ENCODE measurements around the gene DXO.
"Not testable (repeated sequence)": the region's sequence is repeated elsewhere in the genome, so short reads cannot be mapped to it uniquely, and the experiment has no call there.

The DXO gene

DNA sequence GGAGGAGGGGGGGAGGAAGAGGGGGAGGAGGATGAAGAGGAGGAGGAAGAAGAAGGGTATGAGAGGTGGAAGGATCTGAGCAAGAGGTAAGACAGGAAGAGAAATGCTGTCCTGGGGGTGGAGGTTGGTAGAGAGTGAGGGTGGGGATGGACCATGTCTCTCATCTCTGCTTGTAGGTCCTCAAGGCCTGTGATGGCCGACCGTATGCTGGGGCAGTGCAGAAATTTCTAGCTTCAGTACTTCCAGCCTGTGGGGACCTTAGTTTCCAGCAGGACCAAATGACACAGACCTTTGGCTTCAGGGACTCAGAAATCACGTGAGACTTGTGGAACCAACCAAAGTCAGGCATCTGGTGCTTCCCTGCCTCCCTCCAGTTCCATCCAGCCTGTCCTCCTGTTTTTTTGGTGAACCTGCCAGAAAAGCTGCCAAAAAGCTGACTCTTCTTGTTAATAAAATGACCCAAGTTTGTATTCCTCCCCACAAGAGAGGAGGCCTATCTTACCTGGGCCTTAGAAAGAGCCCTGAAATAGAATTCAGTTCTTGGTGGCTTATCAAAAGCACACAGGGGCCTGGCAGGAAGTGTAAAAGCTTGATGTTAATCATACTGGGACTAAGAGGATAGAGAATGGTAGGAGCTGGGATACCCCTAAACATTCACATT, 7.4 kb upstream of the DXO start:
- no peak for DNase-seq

GRCh38 chr6:31978831-31979230, 6.9 kb upstream of the DXO start:
- DNase-seq = no peak

GRCh38 chr6:31977816-31978431, 6.0 kb upstream of the DXO start:
- DNase-seq = no peak

GRCh38 chr6:31976065-31976464, 4.1 kb upstream of the DXO start:
- not testable (repeated sequence) for DNase-seq

GRCh38 chr6:31972709-31973350, 892 bp upstream of the DXO start:
- DNase-seq = peak in 1 of 2 donors; percentile 14

DNA sequence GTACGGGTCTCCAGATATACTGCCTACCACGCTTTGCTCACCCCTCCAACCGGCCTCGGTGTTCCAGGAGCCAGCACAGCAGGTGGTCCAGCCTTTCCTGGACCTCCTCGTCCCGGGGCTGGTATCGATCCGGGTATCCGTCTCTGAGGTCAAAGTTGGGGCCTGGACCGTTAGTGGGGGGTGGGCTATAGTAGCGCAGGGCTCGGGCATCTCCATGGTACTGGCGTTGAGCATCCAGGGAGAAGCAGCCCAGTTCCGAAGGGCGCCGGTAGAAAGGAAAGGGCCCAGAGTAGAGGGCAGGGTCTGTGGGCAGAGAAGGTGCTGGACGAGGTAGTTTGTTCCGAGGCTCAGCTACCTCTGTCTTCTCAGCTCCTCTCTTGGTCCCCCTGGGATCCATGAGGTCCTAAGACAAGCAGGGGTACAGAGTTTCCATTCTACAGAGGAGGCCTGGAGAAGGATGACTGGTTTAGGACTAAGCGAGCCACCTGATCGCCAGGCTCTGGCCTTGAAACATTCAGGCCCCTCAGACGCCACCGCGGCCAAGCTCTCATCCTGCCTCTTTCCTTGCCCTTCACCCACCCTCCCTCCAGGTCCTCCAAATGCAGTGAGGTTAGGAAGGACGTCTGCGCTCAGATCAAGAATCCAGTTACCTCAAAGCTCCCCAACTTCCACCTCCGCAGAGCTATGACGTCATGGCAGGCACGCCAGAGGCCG, 502 bp downstream of the DXO start:
- no peak for DNase-seq

DNA sequence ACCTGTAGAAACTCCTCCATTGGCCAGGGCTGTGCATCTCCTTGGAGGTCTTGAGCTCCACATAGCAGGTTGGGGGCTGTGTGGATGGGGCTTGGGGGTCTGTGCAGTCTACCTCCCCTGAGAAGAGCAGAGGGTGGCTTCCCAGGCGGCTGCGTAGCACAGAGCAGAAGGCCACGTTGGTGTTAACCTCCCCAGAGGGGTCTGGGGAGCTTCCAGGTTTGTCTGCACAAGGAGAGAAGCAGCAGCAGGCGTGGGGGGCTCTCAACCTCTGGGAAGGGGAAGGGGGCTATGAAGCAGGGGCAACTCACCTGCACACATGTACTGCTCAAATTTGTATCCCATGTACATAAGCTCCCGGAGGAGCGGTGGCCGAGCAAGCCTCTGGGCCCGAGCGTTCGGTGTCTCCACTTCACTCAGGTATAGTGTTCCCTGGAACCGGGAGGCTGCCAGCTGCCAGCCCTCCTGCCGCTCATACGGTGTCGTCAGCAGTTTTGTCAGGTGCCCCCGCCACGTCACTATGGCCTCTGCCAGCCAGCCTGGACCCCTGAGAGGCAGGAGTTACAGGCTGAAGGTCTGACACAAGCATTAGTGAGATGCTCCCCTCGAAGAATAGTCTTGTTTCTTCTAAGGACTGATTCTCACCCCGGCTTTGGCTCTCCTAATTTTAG, 1.2 kb downstream of the DXO start:
- DNase-seq = no peak

- no peak for DNase-seq
Observed at GRCh38 chr6:31969712-31970603, 2.0 kb downstream of the DXO start.

DNA sequence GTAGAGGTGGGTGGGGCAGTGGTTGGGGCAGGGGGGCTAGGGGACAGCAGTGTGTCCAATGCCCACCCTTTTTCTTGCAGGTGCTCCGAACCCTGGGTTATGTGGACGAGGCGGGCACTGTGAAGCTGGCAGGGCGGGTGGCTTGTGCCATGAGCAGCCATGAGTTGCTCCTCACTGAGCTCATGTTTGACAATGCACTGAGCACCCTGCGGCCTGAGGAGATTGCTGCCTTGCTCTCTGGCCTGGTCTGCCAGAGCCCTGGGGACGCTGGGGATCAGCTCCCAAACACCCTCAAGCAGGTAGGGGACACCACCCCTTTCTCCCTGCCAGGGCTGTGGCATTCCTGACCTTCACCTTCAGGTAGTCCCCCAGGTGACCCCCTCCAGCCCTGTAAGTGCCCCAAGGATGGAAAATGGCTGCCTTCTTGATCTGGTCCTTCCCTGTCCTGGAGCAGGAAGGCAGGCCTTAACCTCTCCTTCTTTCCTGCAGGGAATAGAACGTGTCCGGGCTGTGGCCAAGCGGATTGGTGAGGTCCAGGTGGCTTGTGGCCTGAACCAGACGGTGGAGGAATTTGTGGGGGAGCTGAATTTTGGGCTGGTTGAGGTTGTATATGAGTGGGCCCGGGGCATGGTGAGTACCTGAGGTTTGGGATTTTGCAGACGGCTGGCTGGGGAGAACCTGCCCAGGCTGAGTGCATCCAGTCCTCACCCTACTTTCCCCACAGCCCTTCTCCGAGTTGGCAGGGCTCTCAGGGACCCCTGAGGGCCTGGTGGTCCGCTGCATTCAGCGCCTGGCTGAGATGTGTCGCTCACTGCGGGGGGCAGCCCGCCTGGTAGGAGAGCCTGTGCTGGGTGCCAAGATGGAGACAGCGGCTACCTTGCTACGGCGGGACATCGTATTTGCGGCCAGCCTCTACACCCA, 2.9 kb downstream of the DXO start:
- DNase-seq = no peak

- no peak for DNase-seq
Observed at GRCh38 chr6:31968326-31968725, 3.6 kb downstream of the DXO start.

GRCh38 chr6:31967926-31968320, 4.0 kb downstream of the DXO start:
- no peak for DNase-seq

- no peak for DNase-seq
Observed at GRCh38 chr6:31966997-31967925, 4.7 kb downstream of the DXO start.

DNA sequence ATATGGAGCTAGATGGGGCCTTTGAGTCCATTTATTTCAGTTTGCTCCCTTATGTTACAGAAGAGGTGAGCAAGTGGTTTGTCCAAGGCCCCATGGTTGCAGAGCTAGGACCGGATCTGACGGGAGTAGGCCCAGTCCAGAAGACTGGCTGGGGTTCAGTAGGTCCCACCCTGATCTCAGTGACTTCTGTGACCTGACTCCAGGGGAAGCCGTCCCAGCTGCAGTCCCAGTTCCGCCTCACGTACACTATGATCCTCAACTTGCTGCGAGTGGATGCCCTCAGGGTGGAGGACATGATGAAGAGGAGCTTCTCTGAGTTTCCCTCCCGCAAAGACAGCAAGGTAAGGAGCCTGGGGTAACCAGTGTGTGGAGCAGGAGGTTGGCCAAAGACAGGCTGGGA, 5.4 kb downstream of the DXO start:
- DNase-seq = no peak

DNA sequence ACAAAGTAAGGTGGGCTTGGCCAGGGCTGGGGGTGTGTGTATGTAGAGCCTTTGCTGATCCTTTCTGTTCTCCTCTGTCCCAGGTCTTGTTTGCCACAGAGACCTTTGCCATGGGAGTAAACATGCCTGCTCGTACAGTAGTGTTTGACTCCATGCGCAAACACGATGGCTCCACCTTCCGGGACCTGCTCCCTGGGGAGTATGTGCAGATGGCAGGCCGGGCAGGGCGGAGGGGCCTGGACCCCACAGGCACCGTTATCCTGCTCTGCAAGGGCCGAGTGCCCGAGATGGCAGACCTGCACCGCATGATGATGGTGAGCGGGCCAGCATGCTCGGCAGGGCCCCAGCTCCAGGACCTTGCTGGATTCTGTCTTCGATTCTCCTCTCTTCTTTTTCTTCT, 6.2 kb downstream of the DXO start:
- DNase-seq = no peak

- DNase-seq = no peak
Observed at GRCh38 chr6:31963921-31964320, 8.0 kb downstream of the DXO start.

DNA sequence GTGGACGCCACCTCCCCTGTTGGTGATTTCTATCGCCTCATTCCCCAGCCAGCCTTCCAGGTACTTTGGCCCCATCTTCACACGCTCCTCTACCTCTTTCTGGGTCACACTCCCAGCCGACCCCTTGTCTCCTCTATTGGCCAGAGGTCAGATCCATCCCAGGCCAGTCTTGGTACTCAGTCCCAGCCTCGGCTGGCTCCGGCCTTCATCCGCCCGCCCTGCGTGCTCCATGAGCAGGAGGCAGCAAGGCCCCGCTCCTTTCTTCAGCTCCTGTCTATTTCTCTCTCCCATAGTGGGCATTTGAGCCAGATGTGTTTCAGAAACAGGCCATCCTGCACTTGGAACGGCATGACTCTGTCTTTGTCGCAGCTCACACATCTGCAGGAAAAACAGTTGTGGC, 10.3 kb downstream of the DXO start:
- no peak for DNase-seq

- DNase-seq = peak; percentile 99
Observed at GRCh38 chr6:31958741-31959739, 12.9 kb downstream of the DXO start, which contains the start of the genes NELFE and SKIC2. Gene NELFE, minus strand, starts transcription at chr6:31958971. Its CDS starts 525 bp downstream, at chr6:31958446. Gene SKIC2, plus strand, starts transcription at chr6:31959175. Its CDS starts 18 bp downstream, at chr6:31959193.

DNA sequence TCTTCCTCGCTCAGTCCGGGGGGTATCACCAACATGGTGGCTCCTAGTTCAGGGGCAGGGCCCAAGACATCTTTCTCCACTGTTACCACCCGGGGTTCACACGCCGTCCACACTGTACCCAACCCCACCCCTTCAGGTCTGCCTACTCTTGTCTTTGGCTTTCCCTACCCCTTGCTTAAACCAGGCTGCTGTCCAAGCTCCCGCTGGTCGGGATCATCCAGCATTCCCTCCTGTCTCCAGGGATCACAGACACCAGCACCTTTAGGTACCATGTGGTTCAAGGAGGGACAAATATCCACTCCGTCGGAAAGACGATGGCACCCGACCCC, 13.6 kb downstream of the DXO start:
- DNase-seq = no peak
